Measurements from ENCODE around the gene DLX3. TPM values are rescaled to one million over a fixed set of nuclear protein-coding genes. Genes with fewer than 3 reads are reported as not detected.

DLX3 gene
- total RNA-seq, 1 experiment from 2014 or later = 4.9 TPM

- Histone ChIP-seq H3K4me1 (peaks cover 5% of the 10 kb centered on the region; the same call in 1 of the 2 replicates), H3K9me3 (no peaks in the 10 kb centered on the region), H3K36me3 (ENCODE audit: control insufficient read depth, insufficient read depth, low read length) (no peaks in the 10 kb centered on the region), H3K27me3 (replicated peaks; ENCODE audit: control insufficient read depth, insufficient read depth, low read length) (no peaks in the 10 kb centered on the region), H3K4me3 (ENCODE audit: low read depth, low read length) (no peak overlapping the region)
- TF ChIP-seq CTCF (IDR thresholded peaks at IDR 0.05; ENCODE audit: insufficient read depth in 1 of 2, low read depth in 1 of 2, low read length in 1 of 2, severe bottlenecking in 1 of 2, unreplicated experiment in 1 of 2) = no peak
- DNase-seq = no peak
- intact Hi-C loops (cut with micrococcal nuclease; ENCODE audit: unreplicated experiment) = no loop called here
- Mint-ChIP-seq H3K27ac (ENCODE audit: unreplicated experiment) (no peak overlapping the region), H3K9me3 (ENCODE audit: unreplicated experiment) (no peaks in the 10 kb centered on the region), H3K4me1 (ENCODE audit: low read depth, unreplicated experiment) (peaks cover 13% of the 10 kb centered on the region), H3K4me3 (ENCODE audit: unreplicated experiment) (no peak overlapping the region), H3K27me3 (ENCODE audit: insufficient read depth, unreplicated experiment) (peaks cover 3% of the 10 kb centered on the region), H3K36me3 (ENCODE audit: insufficient read depth, unreplicated experiment) (peaks cover 2% of the 10 kb centered on the region)
- ChIA-PET POLR2A (no interaction called here), CTCF (interaction anchor here (1.1 kb wide), 1 partner anchor 116 kb away, joined by 3 read pairs; the partner anchor contains the start of gene TAC4)
- no TSS peak for BruUV-seq (replicated peaks)
Measured at GRCh38 chr17:49963626-49964302, 31.3 kb downstream of the DLX3 start.

- no peak overlapping the region for H3K27ac Mint-ChIP-seq (ENCODE audit: unreplicated experiment)
- no peaks in the 10 kb centered on the region for H3K36me3 ChIP-seq (ENCODE audit: control insufficient read depth, insufficient read depth, low read length)
- CTCF ChIA-PET = interaction anchor here (1.1 kb wide), 1 partner anchor 115 kb away, joined by 3 read pairs; the partner anchor contains the start of gene TAC4
- intact Hi-C loops (cut with micrococcal nuclease; ENCODE audit: unreplicated experiment) = no loop called here
- no peak for TF ChIP-seq CTCF (IDR thresholded peaks at IDR 0.05; ENCODE audit: insufficient read depth in 1 of 2, low read depth in 1 of 2, low read length in 1 of 2, severe bottlenecking in 1 of 2, unreplicated experiment in 1 of 2)
- DNase-seq = no peak
- no peaks in the 10 kb centered on the region for H3K9me3 ChIP-seq
- H3K27me3 ChIP-seq (replicated peaks; ENCODE audit: control insufficient read depth, insufficient read depth, low read length) = no peaks in the 10 kb centered on the region
- H3K4me3 ChIP-seq (ENCODE audit: low read depth, low read length) = no peak overlapping the region
- H3K4me1 ChIP-seq = peaks cover 5% of the 10 kb centered on the region; the same call in 1 of the 2 replicates
- peaks cover 3% of the 10 kb centered on the region for H3K27me3 Mint-ChIP-seq (ENCODE audit: insufficient read depth, unreplicated experiment)
- BruUV-seq (replicated peaks) = no TSS peak
- POLR2A ChIA-PET = no interaction called here
- H3K4me3 Mint-ChIP-seq (ENCODE audit: unreplicated experiment) = no peak overlapping the region
- H3K36me3 Mint-ChIP-seq (ENCODE audit: insufficient read depth, unreplicated experiment) = no peaks in the 10 kb centered on the region
- H3K4me1 Mint-ChIP-seq (ENCODE audit: low read depth, unreplicated experiment) = peaks cover 13% of the 10 kb centered on the region
- H3K9me3 Mint-ChIP-seq (ENCODE audit: unreplicated experiment) = no peaks in the 10 kb centered on the region
Measured at GRCh38 chr17:49963309-49963625, 31.8 kb downstream of the DLX3 start.

DNA sequence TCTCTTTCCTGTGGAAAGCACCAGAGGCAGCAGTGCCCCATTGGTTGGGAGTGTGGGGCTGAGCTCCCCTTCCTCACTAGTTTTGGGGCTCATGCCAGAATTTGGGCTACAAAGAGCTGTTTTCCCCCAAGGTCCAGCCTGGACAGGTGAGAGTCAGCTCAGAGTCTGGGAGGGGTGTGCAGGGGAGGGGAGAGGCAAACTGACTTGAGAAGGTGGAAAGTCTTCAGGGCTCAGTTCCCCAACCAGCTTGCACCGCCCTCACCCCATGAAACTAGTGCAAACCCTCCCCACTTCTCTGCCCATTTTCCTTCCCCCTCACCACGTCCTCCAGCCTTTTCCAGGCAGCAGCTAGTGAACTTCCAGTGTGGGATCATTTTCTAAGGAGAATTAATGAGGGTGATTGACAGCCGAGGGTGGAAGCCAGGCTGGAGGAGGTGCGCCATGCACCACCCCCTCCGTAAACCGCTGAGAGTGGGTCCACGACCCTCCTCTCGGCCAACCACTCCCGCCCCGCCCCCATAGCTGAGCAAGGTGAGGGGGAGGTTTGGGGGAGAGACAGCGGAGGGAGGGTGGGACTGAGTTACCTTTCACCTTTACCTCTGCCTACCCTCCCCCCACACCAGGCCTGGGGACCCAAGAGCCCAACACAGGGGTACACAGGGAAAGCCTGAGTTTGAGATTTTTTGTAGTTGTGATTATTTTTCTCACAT lies 32.3 kb downstream of the DLX3 start:
- H3K27ac Mint-ChIP-seq (ENCODE audit: unreplicated experiment) = no peak overlapping the region
- no peaks in the 10 kb centered on the region for H3K36me3 Mint-ChIP-seq (ENCODE audit: insufficient read depth, unreplicated experiment)
- H3K9me3 Mint-ChIP-seq (ENCODE audit: unreplicated experiment) = no peaks in the 10 kb centered on the region
- H3K27me3 Mint-ChIP-seq (ENCODE audit: insufficient read depth, unreplicated experiment) = peaks cover 3% of the 10 kb centered on the region
- H3K4me3 ChIP-seq (ENCODE audit: low read depth, low read length) = no peak overlapping the region
- DNase-seq = no peak
- no TSS peak for BruUV-seq (replicated peaks)
- no peaks in the 10 kb centered on the region for H3K27me3 ChIP-seq (replicated peaks; ENCODE audit: control insufficient read depth, insufficient read depth, low read length)
- no peak overlapping the region for H3K4me3 Mint-ChIP-seq (ENCODE audit: unreplicated experiment)
- H3K36me3 ChIP-seq (ENCODE audit: control insufficient read depth, insufficient read depth, low read length) = no peaks in the 10 kb centered on the region
- peaks cover 12% of the 10 kb centered on the region for H3K4me1 Mint-ChIP-seq (ENCODE audit: low read depth, unreplicated experiment)
- CTCF ChIA-PET = interaction anchor here (0.7 to 1.9 kb wide), 4 partner anchors 10 to 724 kb away, joined by 3 to 12 read pairs (median 3); partner anchors contain the start of gene TAC4
- TF ChIP-seq CTCF (IDR thresholded peaks at IDR 0.05; ENCODE audit: insufficient read depth in 1 of 2, low read depth in 1 of 2, low read length in 1 of 2, severe bottlenecking in 1 of 2, unreplicated experiment in 1 of 2) = no peak
- no peaks in the 10 kb centered on the region; the same call in 1 of the 2 replicates for H3K4me1 ChIP-seq
- intact Hi-C loops (cut with micrococcal nuclease; ENCODE audit: unreplicated experiment) = no loop called here
- POLR2A ChIA-PET = no interaction called here
- no peaks in the 10 kb centered on the region for H3K9me3 ChIP-seq
